Effector memory CD4-positive, alpha-beta T cell (primary cell): Measurements from ENCODE around the gene NUDT14.

Experiments used
- DNase-seq, 3 donors: peaks; one replicate each; pipeline ENCODE4 v3.0.0-alpha.2; 2020
- H3K27ac ChIP-seq: 2 replicates; pipeline ENCODE4 v1.7.0; 2013; ENCODE audit warnings: mild to moderate bottlenecking, low read length, moderate library complexity; ENCODE audit not compliant: insufficient read depth, poor library complexity, severe bottlenecking
- H3K27me3 ChIP-seq: replicated peaks from 2 replicates; pipeline ENCODE4 v1.7.0; 2013; ENCODE audit warnings: mild to moderate bottlenecking, low read length; ENCODE audit not compliant: insufficient read depth, control insufficient read depth, poor library complexity, severe bottlenecking
- H3K36me3 ChIP-seq: 2 replicates; pipeline ENCODE4 v1.7.0; 2013; ENCODE audit warnings: mild to moderate bottlenecking, low read length, moderate library complexity; ENCODE audit not compliant: control insufficient read depth, insufficient read depth
- H3K4me1 ChIP-seq: 2 replicates; pipeline ENCODE4 v1.7.0; 2013; ENCODE audit warnings: low read length, mild to moderate bottlenecking; ENCODE audit not compliant: control insufficient read depth, insufficient read depth, poor library complexity, severe bottlenecking
- H3K4me3 ChIP-seq: 2 replicates; pipeline ENCODE4 v1.7.0; 2013; ENCODE audit warnings: low read length, low read depth, mild to moderate bottlenecking; ENCODE audit not compliant: insufficient read depth, poor library complexity, severe bottlenecking
- H3K9me3 ChIP-seq: 2 replicates; pipeline ENCODE4 v1.7.0; 2013; ENCODE audit warnings: mild to moderate bottlenecking, low read length, moderate library complexity; ENCODE audit not compliant: control insufficient read depth

The NUDT14 gene

GRCh38 chr14:105212541-105213300 lies 31.6 kb upstream of the NUDT14 start:
- no peaks in the 10 kb centered on the region for H3K27me3 ChIP-seq
- H3K36me3 ChIP-seq: peaks cover 18% of the 10 kb centered on the region
- no peaks in the 10 kb centered on the region for H3K4me1 ChIP-seq
- DNase-seq: no peak
- H3K9me3 ChIP-seq: no peaks in the 10 kb centered on the region
- H3K4me3 ChIP-seq: no peak overlapping the region
- H3K27ac ChIP-seq: no peak overlapping the region

- Histone ChIP-seq H3K9me3 (no peaks in the 10 kb centered on the region), H3K4me3 (no peak overlapping the region), H3K27ac (no peak overlapping the region), H3K36me3 (peaks cover 9% of the 10 kb centered on the region), H3K4me1 (no peaks in the 10 kb centered on the region), H3K27me3 (no peaks in the 10 kb centered on the region)
- DNase-seq: no peak
Observed at GRCh38 chr14:105211758-105212089, 30.6 kb upstream of the NUDT14 start.

- Histone ChIP-seq H3K4me3 (no peak overlapping the region), H3K27me3 (no peaks in the 10 kb centered on the region), H3K9me3 (no peaks in the 10 kb centered on the region), H3K36me3 (peaks cover 9% of the 10 kb centered on the region), H3K4me1 (no peaks in the 10 kb centered on the region), H3K27ac (no peak overlapping the region)
- DNase-seq: no peak
Observed at GRCh38 chr14:105211086-105211757, 30.1 kb upstream of the NUDT14 start.

DNA sequence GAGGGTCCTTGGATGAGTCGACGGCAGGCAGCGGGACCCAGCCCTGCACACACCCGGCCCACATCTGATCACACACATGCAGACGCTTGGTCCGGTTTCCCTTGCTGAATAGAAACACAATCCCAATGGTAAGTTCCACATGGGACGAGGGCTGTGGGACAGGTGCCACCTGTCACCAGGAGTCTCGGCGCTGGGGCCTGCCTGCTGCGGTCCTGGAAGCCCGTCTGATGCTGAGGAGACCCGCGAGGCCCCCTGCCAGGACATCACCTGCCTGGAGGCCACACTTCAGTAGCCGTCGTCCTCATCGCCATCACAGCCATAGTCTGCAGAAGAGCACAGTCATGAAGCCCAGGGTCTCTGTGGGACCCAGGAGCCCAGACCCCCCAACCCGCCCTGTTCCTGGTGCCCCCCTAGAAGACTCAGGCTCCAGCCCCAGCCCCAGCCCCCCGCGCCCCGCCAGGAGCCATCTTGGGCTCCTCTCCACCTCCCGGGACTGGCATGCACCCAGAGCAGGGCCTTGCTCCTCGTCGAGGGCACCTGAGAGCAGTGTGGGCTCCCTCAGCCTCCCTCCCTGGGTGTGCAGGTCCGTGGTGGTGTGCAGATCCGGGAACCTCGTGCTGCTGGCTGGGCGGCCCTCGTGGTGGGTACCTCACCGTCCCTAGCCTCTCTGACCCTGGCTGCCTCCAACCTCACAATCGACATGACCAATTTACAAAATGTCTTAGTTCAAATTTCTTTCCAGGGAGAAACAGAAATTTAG lies 29.3 kb upstream of the NUDT14 start:
- H3K4me1 ChIP-seq: no peaks in the 10 kb centered on the region
- H3K27ac ChIP-seq: no peak overlapping the region
- H3K36me3 ChIP-seq: peaks cover 9% of the 10 kb centered on the region
- H3K4me3 ChIP-seq: no peak overlapping the region
- no peak for DNase-seq
- no peaks in the 10 kb centered on the region for H3K9me3 ChIP-seq
- no peaks in the 10 kb centered on the region for H3K27me3 ChIP-seq

DNA sequence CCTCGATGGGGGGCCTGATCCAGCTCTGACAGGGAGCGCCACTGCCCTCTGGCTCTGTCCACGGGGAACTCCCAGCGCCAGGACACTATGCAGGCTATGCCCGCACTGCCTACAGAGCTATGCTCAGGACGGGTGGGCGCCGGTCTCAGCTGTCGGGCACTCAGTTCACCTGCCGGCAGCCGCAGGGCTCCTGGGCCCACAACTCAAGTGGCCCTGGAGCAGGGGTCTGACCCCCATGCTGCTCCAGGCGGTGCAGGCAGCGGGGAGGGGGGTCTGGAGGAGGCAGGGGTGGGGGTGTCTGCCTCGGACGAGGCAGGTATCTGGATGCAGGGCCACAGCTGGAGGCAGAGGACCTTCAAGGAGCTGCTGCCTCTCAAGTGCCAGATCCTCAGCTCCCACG lies 28.5 kb upstream of the NUDT14 start:
- H3K27me3 ChIP-seq: no peaks in the 10 kb centered on the region
- no peak for DNase-seq
- no peaks in the 10 kb centered on the region for H3K9me3 ChIP-seq
- no peak overlapping the region for H3K27ac ChIP-seq
- H3K36me3 ChIP-seq: peaks cover 9% of the 10 kb centered on the region
- H3K4me3 ChIP-seq: no peak overlapping the region
- H3K4me1 ChIP-seq: no peaks in the 10 kb centered on the region

DNA sequence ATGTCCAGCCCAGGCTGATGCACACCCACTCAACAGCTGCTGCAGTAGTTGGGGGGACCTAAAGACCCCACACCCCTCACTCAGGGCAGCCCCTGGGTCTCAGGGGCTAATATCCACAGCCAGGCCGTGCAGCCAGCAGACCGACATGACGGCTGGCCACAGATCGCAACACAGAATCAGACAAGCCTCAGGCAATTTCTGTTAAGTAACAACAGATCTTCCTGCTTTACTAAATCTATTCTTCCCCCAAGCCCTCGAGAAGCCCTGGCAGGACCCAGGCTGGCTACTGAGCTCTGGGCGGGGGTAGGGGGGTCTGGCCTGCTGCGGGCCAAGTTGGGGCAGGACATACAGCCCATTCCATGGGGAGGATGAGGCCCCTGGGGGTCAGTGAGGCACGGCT lies 28.0 kb upstream of the NUDT14 start:
- H3K27ac ChIP-seq: no peak overlapping the region
- no peaks in the 10 kb centered on the region for H3K4me1 ChIP-seq
- DNase-seq: no peak
- H3K36me3 ChIP-seq: peaks cover 9% of the 10 kb centered on the region
- no peaks in the 10 kb centered on the region for H3K27me3 ChIP-seq
- H3K4me3 ChIP-seq: no peak overlapping the region
- H3K9me3 ChIP-seq: no peaks in the 10 kb centered on the region

DNA sequence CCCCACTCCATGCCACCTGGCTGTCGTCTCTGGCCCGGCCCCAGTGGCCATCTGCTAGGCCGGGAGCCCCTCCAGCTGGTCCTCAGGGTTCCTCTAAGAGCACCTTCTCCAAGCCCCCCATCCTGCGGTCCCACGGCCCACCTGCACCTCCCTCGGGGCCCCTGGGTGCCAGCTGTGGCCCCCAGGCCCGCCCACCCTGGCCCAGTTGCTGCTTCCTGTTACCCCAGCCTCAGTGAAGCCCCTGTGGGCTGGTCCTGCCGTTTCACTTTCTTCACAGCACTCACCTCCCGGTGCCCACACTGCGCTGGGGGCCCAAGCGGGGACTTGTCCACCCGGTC lies 27.6 kb upstream of the NUDT14 start:
- Histone ChIP-seq H3K36me3 (peaks cover 9% of the 10 kb centered on the region), H3K27ac (no peak overlapping the region), H3K4me3 (no peak overlapping the region), H3K4me1 (no peaks in the 10 kb centered on the region), H3K27me3 (no peaks in the 10 kb centered on the region), H3K9me3 (no peaks in the 10 kb centered on the region)
- DNase-seq: no peak

DNA sequence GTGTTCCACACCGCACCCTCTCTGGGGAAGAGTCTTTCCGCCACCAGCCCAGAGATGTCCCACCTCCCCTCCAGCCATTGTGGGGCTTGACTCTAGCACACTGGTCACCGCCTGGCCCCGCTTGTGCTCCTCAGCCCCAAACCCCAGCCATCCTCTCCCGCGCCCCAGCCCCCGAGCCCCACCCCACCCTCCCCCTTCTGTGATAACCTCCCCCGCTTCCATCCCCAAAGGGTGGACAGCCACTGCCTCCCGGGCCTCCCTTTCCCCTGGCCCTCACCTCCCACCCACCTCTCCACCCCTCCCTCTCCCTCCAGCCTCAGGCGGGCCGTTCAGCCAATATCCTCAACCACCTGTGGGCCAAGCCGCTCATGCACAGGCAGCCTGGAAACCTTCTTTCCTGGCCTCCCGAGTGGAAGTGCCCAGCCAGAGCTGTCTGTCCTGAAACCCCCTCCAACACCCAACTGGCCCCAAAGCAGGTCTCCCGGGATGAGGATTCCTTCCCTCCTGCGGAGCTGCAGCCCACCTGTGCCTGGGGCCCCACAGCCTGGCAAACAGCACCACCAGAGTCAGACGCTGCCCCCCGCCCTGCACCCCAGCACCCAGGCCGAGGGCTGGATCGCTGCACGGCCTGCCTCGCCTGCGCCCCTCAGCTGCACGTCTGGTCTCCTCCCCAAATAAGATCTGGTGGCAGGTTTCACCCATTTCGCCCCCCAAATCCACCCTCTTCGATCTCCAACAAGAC lies 27.1 kb upstream of the NUDT14 start:
- no peaks in the 10 kb centered on the region for H3K9me3 ChIP-seq
- no peaks in the 10 kb centered on the region for H3K27me3 ChIP-seq
- no peak overlapping the region for H3K27ac ChIP-seq
- no peak overlapping the region for H3K4me3 ChIP-seq
- no peaks in the 10 kb centered on the region for H3K4me1 ChIP-seq
- no peak for DNase-seq
- H3K36me3 ChIP-seq: peaks cover 9% of the 10 kb centered on the region

DNA sequence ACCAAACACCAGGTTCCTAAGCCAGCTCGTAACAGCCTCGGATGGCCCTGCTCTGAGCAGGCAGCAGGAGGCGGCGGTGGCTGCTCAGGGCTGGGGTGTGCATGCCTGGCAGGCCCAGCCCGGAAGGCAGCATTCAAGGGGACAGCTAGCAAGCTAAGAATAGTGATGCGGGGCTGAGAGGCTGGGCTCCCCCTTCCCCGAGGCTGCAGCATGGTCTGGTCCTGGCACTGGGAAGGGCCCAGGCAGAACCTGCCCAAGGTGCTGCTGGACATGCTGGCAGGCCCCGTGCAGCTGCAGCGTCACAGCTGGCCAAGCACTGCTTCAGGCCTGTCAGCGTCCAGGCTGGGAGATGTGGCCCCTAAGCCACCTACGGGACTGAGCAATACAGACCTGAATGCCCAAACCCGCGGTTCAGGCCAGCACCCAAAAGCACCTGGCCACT lies 26.4 kb upstream of the NUDT14 start:
- DNase-seq: no peak
- Histone ChIP-seq H3K36me3 (peaks cover 9% of the 10 kb centered on the region), H3K27ac (no peak overlapping the region), H3K4me1 (peaks cover 3% of the 10 kb centered on the region), H3K4me3 (no peak overlapping the region), H3K27me3 (no peaks in the 10 kb centered on the region), H3K9me3 (no peaks in the 10 kb centered on the region)
